ENCODE data around the gene NUSAP1. TPM values are rescaled to one million over a fixed set of nuclear protein-coding genes. Genes with fewer than 3 reads are reported as not detected.
A peak's percentile ranks its signal among the peaks of the same experiment; 100 is the strongest.
"Not testable (repeated sequence)": the region's sequence is repeated elsewhere in the genome, so short reads cannot be mapped to it uniquely, and the experiment has no call there.

NUSAP1 gene
- total RNA-seq, 4 donors from 2014 or later: 26.5 to 47.7 (median 37.6) TPM

- Histone ChIP-seq H3K9me3 (no peaks in the 10 kb centered on the region), H3K4me3 (peak overlapping the region; percentile 66 to 100 (median 88)), H3K36me3 (no peaks in the 10 kb centered on the region), H3K27ac (peak overlapping the region; percentile 88 to 94 (median 94)), H3K4me1 (peaks cover 7 to 55% (median 20%) of the 10 kb centered on the region in 3 donors), H3K27me3 (no peaks in the 10 kb centered on the region)
- intact Hi-C loops (cut with DNase I): no loop called here
- 2% methylated on average over 11 to 22 of the region's 37 CpGs for WGBS, 2 donors
- no peak for TF ChIP-seq CTCF (IDR thresholded peaks at IDR 0.05)
- TF ChIP-seq POLR2A (IDR thresholded peaks at IDR 0.05): no peak
- DNase-seq: no peak
Measured at GRCh38 chr15:41417418-41418195, 84.9 kb downstream of the NUSAP1 start.

GRCh38 chr15:41423979-41424659 is 91.4 kb downstream of the NUSAP1 start:
- Histone ChIP-seq H3K4me3 (no peak overlapping the region), H3K9me3 (no peaks in the 10 kb centered on the region), H3K27me3 (no peaks in the 10 kb centered on the region), H3K27ac (no peak overlapping the region), H3K4me1 (peaks cover 0 to 28% (median 0%) of the 10 kb centered on the region in 3 donors), H3K36me3 (no peaks in the 10 kb centered on the region)
- intact Hi-C loops (cut with DNase I): no loop called here
- 88 to 90% methylated on average over 7 of the region's 7 CpGs for WGBS, 2 donors
- no peak for DNase-seq
- no peak for TF ChIP-seq CTCF (IDR thresholded peaks at IDR 0.05)
- TF ChIP-seq POLR2A (IDR thresholded peaks at IDR 0.05): no peak

- Histone ChIP-seq H3K27ac (no peak overlapping the region), H3K27me3 (no peaks in the 10 kb centered on the region), H3K4me3 (no peak overlapping the region), H3K36me3 (no peaks in the 10 kb centered on the region), H3K9me3 (no peaks in the 10 kb centered on the region), H3K4me1 (peaks cover 0 to 23% (median 0%) of the 10 kb centered on the region in 3 donors)
- no peak for DNase-seq
- 91 to 92% methylated on average over 14 of the region's 14 CpGs for WGBS, 2 donors
- intact Hi-C loops (cut with DNase I): no loop called here
- TF ChIP-seq POLR2A (IDR thresholded peaks at IDR 0.05) (no peak), CTCF (IDR thresholded peaks at IDR 0.05) (no peak)
Measured at GRCh38 chr15:41424809-41425208, 92.1 kb downstream of the NUSAP1 start.

GRCh38 chr15:41425907-41426306 is 93.2 kb downstream of the NUSAP1 start:
- intact Hi-C loops (cut with DNase I): not testable (repeated sequence)
- whole genome bisulfite sequencing, 2 donors: 95 to 96% methylated on average over 5 of the region's 5 CpGs

GRCh38 chr15:41429003-41429890 is 96.6 kb downstream of the NUSAP1 start:
- 77 to 78% methylated on average over 10 of the region's 10 CpGs for WGBS, 2 donors
- Histone ChIP-seq H3K36me3 (peaks cover 0 to 27% (median 0%) of the 10 kb centered on the region in 3 donors), H3K27ac (no peak overlapping the region), H3K9me3 (no peaks in the 10 kb centered on the region), H3K27me3 (no peaks in the 10 kb centered on the region), H3K4me1 (no peaks in the 10 kb centered on the region), H3K4me3 (no peak overlapping the region)
- intact Hi-C loops (cut with DNase I): no loop called here
- DNase-seq: no peak
- TF ChIP-seq CTCF (IDR thresholded peaks at IDR 0.05) (no peak), POLR2A (IDR thresholded peaks at IDR 0.05) (no peak)

More at GRCh38 chr15:41425907-41426306, 93.2 kb downstream of the NUSAP1 start:
- not testable (repeated sequence) for H3K27ac ChIP-seq, DNase-seq, H3K4me3 ChIP-seq, H3K36me3 ChIP-seq, H3K9me3 ChIP-seq, H3K27me3 ChIP-seq
- H3K4me1 ChIP-seq: peaks cover 0 to 12% (median 0%) of the 10 kb centered on the region in 3 donors

Other genes starting within 250 kb of the NUSAP1 start
- gene INO80, start 216.6 kb upstream of the NUSAP1 start, total RNA-seq: 10 to 100 TPM; 15.2 to 24.8 (median 22.3) TPM
- gene EXD1, start 102.1 kb upstream of the NUSAP1 start, total RNA-seq: not detected
- gene CHP1, start 101.6 kb upstream of the NUSAP1 start, total RNA-seq: 100 to 1,000 TPM; 115 to 241 (median 160) TPM
- gene OIP5, start 290 bp upstream of the NUSAP1 start, total RNA-seq: 10 to 100 TPM in 2 of 4 donors, 1 to 10 TPM in 2; 2.7 to 16.3 (median 7.3) TPM
- 10 to 100 TPM in 3 of 4 donors, 1 to 10 TPM in 1; 9.4 to 26.9 (median 15.0) TPM for gene NDUFAF1, start 69.6 kb downstream of the NUSAP1 start, total RNA-seq
- 10 to 100 TPM; 23.3 to 41.6 (median 33.6) TPM for gene RTF1, start 84.2 kb downstream of the NUSAP1 start, total RNA-seq
- under 1 TPM in 3 of 4 donors, not detected in 1; 0.19 to 0.76 (median 0.57) TPM for gene ITPKA, start 161.0 kb downstream of the NUSAP1 start, total RNA-seq
- under 1 TPM in 2 of 4 donors, not detected in 2; 0.38 to 0.82 TPM for gene LTK, start 180.9 kb downstream of the NUSAP1 start, total RNA-seq
- gene RPAP1, start 211.4 kb downstream of the NUSAP1 start, total RNA-seq: 10 to 100 TPM; 15.3 to 22.6 (median 19.8) TPM
- gene TYRO3, start 226.3 kb downstream of the NUSAP1 start, total RNA-seq: 10 to 100 TPM in 3 of 4 donors, 1 to 10 TPM in 1; 6.5 to 16.9 (median 11.2) TPM